ENCODE measurements around the gene CBX7.

DNA sequence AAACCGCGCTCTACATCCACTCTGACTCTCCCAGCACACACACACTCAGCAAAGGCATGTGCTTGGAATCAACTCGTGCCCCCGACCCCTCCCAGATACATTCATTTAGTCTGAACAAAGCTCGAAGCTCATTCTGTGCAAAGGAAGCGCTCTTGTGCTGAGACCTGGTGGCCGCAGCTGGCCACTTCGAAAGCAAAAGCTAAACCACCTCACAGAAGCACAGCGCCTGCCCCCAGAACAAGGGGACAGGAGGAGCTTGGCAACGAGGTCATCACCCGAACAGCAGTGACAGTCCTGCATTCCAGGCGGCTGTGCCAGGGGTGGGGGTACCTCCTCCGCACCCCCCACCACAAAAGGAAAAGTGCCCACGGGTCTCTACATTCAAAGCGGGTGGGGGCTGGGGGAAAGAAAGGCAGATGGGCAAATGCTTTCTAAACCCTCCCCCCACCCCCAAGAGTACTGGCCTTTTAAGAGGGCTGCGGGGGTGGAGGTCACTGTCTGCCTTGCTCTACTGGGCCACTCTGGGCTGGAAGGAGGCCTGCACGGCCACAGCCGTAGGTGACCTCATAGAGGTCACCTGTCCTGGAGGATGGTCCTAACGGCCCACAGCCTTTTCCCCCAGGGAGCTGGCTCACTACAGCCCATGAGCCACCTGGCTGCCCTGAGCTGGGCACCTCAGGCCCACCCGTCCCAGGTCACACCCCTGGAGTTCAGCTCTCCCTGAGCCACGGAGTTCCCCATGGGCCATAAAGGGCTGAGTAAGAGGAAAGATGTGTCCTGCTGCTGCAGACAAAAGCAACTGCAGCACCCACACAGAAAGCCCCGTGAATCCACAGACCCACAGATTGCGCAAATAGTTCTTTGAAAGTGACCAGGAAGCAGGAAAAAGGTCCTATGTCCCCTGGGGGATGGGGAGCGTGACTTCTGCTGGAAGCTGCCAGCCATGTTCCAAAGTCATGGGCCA, 21.3 kb downstream of the CBX7 start:
- TF ChIP-seq, protein P1, sequence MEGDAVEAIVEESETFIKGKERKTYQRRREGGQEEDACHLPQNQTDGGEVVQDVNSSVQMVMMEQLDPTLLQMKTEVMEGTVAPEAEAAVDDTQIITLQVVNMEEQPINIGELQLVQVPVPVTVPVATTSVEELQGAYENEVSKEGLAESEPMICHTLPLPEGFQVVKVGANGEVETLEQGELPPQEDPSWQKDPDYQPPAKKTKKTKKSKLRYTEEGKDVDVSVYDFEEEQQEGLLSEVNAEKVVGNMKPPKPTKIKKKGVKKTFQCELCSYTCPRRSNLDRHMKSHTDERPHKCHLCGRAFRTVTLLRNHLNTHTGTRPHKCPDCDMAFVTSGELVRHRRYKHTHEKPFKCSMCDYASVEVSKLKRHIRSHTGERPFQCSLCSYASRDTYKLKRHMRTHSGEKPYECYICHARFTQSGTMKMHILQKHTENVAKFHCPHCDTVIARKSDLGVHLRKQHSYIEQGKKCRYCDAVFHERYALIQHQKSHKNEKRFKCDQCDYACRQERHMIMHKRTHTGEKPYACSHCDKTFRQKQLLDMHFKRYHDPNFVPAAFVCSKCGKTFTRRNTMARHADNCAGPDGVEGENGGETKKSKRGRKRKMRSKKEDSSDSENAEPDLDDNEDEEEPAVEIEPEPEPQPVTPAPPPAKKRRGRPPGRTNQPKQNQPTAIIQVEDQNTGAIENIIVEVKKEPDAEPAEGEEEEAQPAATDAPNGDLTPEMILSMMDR (IDR thresholded peaks at IDR 0.05) = no peak
- TF ChIP-seq POLR2A (IDR thresholded peaks at IDR 0.05) = no peak
- TF ChIP-seq POLR2AphosphoS5 (IDR thresholded peaks at IDR 0.05) = no peak
